ENCODE data around the gene SLC5A4.
"Not testable (repeated sequence)": the region's sequence is repeated elsewhere in the genome, so short reads cannot be mapped to it uniquely, and the experiment has no call there.

SLC5A4 gene

DNA sequence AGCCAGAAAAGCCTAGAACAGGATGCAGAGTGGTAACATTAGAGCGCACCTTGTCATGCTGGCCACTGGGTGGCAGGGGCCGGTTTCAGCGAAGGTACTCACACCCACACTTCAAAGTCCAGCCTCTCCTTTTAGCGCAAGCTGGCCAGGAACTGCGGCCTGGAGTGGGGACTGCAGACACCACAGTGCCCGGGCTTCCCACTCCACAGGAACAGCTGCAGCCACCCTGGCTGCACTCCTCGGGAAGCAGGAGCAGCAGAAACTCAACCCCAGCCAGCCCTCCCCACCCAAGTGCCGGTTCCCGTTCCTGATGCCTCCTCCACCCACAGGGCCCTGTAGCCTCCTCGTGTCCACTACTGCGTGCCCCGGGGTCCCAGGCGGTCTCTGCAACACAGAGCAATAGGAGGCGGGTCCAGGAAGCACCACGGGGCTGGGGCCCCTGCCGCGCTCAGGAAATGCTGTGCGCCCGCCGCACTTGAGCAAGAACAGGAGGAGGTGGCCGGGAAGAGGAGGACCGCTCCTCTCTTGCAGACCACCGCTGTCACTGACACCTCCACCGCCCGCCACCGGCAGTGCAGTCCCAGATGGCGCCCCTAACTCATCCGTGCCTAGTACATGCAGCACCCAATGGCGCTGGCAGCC, 52.5 kb downstream of the SLC5A4 start:
- in situ Hi-C loops (cut with MboI; ENCODE audit: low sequenced_read_pairs): no loop called here

DNA sequence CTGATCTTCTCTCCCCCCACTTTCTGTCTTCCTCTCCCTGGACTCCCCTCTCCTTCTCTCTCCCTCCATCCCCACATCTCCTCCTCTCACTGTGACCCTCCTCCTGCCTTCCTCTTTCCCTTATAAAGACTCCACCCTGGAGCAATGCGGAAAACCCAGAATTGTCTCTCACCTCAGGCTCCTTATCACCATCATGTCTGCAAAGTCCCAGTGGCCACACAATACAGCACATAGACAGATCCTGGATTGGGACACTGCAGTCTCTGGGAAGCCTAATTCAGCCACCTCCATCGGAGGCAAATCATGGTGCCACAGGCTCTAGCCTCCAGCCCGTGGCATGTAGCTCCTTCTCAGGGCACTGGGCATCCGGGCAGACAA, 53.0 kb downstream of the SLC5A4 start:
- in situ Hi-C loops (cut with MboI; ENCODE audit: low sequenced_read_pairs): no loop called here

DNA sequence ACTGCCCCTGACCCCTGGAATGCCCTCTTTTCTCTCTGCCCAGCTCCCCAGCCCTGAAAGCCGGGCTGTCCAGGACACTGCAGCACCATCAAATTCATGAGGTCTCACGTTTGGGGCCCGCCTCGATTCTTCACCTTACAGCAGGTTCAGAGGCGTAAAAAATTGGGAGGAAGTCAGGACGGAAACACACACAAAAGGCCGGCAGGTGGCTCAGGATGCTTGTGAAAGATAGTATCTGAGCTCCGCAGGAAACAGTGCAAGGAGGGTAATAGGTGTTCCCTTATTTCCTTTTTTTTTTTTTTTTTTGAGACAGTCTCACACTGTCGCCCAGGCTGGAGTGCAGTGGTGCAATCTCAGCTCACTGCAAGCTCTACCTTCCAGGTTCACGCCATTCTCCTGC, 54.4 kb downstream of the SLC5A4 start:
- in situ Hi-C loops (cut with MboI; ENCODE audit: low sequenced_read_pairs): no loop called here

DNA sequence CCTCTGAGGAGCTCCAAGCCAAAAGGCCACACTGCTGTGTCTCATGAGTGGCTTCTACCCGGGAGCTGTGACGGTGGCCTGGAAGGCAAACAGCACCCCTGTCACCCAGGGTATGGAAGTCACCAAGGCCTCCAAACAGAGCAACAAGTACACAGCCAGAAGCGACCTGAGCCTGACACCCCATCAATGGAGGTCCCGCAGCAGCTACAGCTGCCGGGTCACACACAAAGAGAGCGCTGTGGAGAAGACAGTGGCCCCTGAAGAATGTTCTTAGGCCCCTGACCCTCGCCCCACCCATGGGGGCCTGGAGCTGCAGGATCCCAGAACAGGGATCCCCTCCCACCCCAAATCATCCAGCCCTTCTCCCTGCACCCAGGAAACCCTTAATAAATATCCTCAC, 55.2 kb downstream of the SLC5A4 start:
- in situ Hi-C loops (cut with MboI; ENCODE audit: low sequenced_read_pairs): no loop called here

DNA sequence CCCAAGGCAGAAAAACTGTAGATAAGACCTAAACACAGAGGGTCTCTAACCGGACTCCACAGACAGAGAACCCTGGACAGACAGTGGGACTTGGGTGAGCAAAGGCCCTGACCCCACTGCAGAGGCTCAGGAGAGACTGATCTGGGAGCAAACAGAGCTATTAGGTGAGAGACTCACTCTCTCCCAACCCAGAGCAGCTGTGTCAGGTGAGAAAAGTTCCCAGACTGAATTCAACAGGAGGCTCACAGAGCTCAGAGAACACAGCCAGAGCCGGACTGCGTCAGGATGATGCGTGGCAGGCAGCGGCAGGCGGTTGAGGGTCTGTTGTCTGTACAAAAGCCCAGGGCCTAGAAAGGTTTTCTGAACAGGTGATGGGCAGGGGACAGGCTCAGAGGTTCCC, 55.8 kb downstream of the SLC5A4 start:
- in situ Hi-C loops (cut with MboI; ENCODE audit: low sequenced_read_pairs): no loop called here

DNA sequence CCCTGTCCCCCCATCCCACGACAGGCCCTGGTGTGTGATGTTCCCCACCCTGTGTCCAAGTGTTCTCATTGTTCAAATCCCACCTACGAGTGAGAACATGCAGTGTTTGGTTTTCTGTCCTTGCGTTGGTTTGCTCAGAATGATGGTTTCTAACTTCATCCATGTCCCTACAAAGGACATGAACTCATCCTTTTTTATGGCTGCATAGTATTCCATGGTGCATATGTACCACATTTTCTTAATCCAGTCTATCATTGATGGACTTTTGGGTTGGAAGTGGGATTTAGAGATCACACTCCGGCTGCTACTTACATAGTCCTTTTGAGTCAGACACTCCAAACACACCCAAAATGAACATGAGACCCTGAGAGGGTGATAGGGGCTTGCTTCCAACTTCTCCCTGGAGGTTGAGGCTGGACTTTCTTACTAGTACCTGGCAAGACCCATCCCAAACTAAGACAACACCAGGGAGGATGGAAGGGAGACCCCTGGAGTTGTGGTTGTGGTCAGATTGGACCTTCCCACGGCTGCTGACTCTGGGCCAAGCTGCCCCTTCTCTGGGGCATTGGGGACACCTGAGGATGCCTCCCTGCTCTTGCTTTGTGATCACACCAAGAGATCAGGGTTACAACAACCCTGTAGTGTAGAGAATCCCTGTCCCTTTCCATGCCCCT, 57.5 kb downstream of the SLC5A4 start:
- in situ Hi-C loops (cut with MboI; ENCODE audit: low sequenced_read_pairs): not testable (repeated sequence)

DNA sequence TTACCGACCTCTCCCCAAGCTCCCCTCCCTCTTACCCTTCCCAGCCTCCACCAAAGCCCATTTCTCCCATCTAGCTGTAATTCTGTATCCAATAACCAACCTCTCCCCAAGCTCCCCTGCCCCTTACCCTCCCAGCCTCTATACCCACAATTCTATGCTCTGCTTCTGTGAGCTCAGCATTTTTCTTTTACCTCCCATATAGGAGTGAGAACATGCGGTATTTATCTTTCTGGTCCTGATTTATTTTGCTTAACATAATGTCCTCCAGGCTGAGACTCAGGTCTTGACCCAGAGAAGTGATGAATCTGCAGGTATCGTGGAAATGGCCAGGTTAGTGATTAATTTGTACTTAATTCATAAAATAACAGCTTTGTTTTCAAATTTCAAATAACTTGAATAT, 59.2 kb downstream of the SLC5A4 start:
- in situ Hi-C loops (cut with MboI; ENCODE audit: low sequenced_read_pairs): not testable (repeated sequence)

DNA sequence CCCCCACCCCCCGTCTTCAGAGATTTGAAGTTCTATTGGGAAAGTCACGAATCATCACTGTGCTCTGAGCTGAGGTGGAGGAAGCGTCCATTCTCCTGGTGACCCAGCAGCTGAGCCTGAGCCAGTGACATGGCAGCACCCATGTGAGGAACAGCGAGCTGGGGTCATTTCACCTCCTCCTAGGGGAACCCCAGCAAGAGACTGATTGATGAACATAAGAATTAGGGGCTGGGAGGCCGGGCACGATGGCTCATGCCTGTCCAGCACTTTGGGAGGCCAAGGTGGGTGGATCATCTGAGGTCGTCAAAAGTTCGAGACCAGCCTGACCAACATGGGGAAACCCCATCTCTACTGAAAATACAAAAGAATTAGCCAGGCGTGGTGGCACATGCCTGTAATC, 61.8 kb downstream of the SLC5A4 start:
- in situ Hi-C loops (cut with MboI; ENCODE audit: low sequenced_read_pairs): not testable (repeated sequence)

DNA sequence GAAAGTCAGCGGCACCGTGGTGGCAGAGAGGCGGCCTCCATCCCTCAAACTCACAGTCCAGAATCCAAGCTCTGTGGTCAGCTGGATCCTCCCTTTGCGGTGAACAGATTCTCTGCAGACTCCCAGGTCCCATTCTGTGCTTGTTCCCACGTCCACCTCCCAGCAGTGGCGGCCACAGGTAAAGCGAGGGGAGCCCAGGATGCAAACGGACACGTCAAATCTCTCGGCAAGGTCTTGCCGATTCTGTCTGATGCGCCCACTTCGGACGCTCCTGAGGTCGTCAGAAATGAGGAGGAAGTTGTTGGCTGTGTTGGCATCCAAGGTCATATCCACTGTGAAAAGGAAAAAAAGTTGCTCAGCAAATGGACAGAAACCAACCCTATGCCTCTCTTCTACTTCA, 64.1 kb downstream of the SLC5A4 start:
- in situ Hi-C loops (cut with MboI; ENCODE audit: low sequenced_read_pairs): not testable (repeated sequence)

DNA sequence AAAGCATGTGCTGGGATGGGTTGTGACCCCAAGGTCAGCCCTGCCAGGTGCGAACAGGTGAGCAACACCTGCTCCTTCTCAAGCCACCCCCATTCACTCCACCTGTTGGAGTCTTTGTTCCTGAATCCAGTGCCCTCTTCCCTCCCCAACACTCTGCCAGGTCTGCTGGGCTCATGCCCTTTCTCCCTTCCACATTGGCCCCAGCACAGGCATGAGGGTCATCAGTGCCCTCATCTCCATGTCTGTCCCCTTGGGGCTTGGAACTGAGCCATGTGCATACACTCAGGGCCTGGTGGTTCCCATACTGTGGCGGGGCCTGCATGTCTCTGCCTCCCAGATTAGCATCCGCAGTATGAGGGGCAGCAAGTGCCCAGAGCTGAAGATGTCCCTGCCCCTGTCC, 69.3 kb downstream of the SLC5A4 start:
- in situ Hi-C loops (cut with MboI; ENCODE audit: low sequenced_read_pairs): no loop called here

DNA sequence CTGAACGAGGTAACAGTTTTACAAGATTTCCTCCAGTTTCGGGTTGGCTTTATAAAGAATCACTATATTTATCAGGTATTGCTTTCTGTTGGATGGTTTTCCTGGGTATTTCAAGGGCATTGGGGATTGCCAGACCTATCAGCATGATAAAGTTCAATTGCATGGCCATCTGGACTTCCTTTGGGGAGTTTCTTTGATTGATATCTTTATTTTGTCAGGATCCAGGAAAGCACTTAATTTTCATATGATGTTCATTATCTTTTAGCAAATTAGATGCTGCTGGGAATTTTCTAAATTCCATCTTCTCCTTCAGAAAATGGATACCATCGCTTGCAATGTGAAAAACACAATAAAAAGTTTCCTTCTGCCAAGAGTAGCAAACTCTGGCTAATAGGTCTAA, 71.5 kb downstream of the SLC5A4 start:
- in situ Hi-C loops (cut with MboI; ENCODE audit: low sequenced_read_pairs): no loop called here

DNA sequence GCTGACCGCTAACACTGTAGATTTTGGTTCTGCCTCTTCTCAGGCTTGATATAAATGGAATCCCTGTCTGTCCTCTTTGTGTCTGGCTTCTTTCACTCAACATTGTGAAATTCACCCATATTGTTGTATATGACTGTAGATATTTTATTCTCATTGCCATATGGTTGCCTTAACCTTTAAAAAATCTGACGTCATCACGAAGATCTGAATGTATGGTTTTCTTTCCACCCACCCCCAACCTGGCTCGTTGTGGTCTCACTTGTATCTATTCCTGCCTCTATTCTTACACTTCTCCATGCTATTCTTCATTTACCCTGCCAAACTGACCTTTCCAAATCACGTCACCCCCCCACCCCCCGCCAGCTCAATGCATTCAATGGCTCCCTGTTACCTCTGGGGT, 74.1 kb downstream of the SLC5A4 start:
- in situ Hi-C loops (cut with MboI; ENCODE audit: low sequenced_read_pairs): no loop called here

DNA sequence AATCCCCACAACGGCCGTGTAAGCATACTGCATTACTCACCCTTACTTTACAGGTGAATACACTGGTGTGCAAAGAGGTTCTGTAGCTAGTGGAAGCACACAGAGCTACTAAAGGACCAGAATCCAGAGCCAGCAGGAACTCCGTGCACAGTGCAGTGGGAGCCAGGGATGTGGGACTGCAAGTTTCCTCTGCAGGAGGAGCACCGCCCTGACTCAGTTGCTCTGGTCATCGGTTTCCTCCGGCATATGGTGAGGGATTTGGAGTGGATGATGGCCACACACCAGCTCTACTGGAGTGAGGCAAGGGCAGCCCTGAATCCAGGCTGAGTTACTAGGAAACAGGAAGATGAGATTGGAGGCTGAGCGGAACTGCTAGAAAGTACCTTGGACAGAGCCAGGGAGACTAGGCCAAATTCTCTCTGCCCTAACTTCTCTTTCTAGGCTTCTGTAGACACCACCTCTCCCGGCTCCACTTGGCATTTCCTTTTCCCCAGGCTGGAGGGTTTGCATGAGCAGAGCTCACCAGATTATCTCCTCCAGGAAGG, 77.9 kb downstream of the SLC5A4 start:
- in situ Hi-C loops (cut with MboI; ENCODE audit: low sequenced_read_pairs): no loop called here

DNA sequence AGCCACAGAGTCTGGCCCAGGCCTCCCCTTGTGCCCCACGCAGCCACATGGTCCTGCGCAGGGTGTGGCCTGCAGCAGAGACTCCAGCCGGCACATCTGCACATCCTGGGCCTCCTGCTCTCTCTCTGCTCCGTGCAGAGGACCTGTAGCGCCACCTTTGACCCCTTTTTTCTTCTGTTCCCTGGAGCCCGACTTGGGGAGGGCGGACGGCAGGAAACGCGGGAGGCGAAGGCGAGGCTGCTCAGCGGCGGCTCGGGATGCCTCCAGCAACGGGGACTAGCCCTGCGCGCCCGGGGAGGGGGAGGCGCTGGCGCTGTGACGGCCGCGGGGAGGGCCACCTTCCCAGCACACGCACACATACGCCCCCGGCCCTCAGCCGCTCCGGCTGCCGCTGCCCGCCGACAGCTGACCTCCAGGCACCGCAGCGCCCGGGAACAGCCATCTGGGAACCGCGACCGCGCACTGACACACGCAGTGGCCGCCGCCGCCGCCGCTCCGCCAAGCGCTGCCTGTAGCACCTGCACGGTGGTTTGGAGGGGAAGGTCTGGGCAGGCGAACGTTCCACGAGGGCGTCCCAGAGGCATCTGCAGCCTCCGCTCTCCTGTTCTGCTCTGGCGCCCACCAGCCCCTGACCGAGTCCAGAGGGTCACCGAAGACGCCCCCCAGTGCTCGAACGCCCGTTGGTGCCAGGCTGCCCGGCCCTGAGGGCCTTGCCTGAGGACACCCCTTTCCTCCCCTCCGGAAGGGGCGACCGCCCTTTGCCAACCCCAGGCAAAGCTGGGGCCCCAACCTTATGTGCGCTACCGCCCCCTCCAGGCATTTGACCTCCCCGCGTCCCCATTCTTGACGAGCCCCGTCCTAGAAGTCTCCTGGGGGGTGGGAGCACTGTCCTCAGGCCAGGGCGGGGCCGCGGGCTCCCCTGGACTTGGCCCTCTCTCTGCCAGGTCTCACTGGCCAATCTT, 79.2 kb downstream of the SLC5A4 start:
- in situ Hi-C loops (cut with MboI; ENCODE audit: low sequenced_read_pairs): no loop called here

DNA sequence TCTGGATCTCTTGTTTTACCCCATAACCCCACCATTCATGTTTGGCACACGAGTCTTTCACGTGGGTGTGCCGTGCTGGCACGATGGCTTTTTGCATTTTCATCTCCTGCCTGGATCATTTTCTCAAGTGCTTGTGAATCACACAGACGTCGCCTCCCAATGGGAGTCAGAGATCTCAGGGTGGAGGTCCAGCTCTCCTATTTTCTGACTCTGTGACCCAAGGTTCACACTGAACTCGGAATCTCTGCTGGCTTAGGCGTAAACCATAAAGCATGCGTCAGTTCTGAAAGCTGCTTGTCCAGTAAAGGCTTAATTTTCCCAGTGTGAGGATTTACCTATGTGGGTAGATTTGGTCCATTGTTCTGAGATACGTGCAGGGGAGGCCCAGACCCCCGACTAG, 80.0 kb downstream of the SLC5A4 start:
- in situ Hi-C loops (cut with MboI; ENCODE audit: low sequenced_read_pairs): no loop called here

Data from HL-60/S4 treated with retinoic acid at 250 ng/mL for 4 days and 3 days (cell line).